ENCODE measurements around the gene EGFR. TPM values are rescaled to one million over a fixed set of nuclear protein-coding genes. Genes with fewer than 3 reads are reported as not detected.

Gene EGFR
- total RNA-seq, 1 experiment from 2014 or later, result 58.2 TPM

- no peak for DNase-seq (ENCODE audit: low read depth)
These were observed 18.3 kb downstream of the EGFR start for GRCh38 chr7:55036950-55037736.

- no peak for DNase-seq (ENCODE audit: low read depth)
These were observed 25.0 kb downstream of the EGFR start for GRCh38 chr7:55043691-55044370.

- no peak for DNase-seq (ENCODE audit: low read depth)
These were observed 25.5 kb downstream of the EGFR start for GRCh38 chr7:55044371-55044717.

- DNase-seq (ENCODE audit: low read depth), result no peak
These were observed 26.0 kb downstream of the EGFR start for GRCh38 chr7:55044791-55045190.

- no peak for DNase-seq (ENCODE audit: low read depth)
These were observed 27.9 kb downstream of the EGFR start for GRCh38 chr7:55046582-55047342.

- DNase-seq (ENCODE audit: low read depth), result no peak
These were observed 29.5 kb downstream of the EGFR start for GRCh38 chr7:55048221-55048859.

GRCh38 chr7:55050281-55050680, 31.5 kb downstream of the EGFR start:
- no peak for DNase-seq (ENCODE audit: low read depth)

GRCh38 chr7:55052081-55052480, 33.3 kb downstream of the EGFR start:
- peak; percentile 87 for DNase-seq (ENCODE audit: low read depth)

GRCh38 chr7:55052741-55053427, 34.1 kb downstream of the EGFR start:
- peak; percentile 39 for DNase-seq (ENCODE audit: low read depth)

GRCh38 chr7:55053651-55054571, 35.1 kb downstream of the EGFR start:
- no peak for DNase-seq (ENCODE audit: low read depth)

GRCh38 chr7:55054758-55055157, 35.9 kb downstream of the EGFR start:
- DNase-seq (ENCODE audit: low read depth), result no peak

- DNase-seq (ENCODE audit: low read depth), result peak; percentile 68
These were observed 36.7 kb downstream of the EGFR start for GRCh38 chr7:55055479-55055878.

- DNase-seq (ENCODE audit: low read depth), result no peak
These were observed 37.3 kb downstream of the EGFR start for GRCh38 chr7:55056068-55056467.

GRCh38 chr7:55056577-55057480, 38.0 kb downstream of the EGFR start:
- no peak for DNase-seq (ENCODE audit: low read depth)

GRCh38 chr7:55058314-55058713, 39.5 kb downstream of the EGFR start:
- DNase-seq (ENCODE audit: low read depth), result no peak

GRCh38 chr7:55059021-55059420, 40.2 kb downstream of the EGFR start:
- DNase-seq (ENCODE audit: low read depth), result no peak

GRCh38 chr7:55060085-55060484, 41.3 kb downstream of the EGFR start:
- DNase-seq (ENCODE audit: low read depth), result no peak

- DNase-seq (ENCODE audit: low read depth), result no peak
These were observed 41.8 kb downstream of the EGFR start for GRCh38 chr7:55060636-55061022.

GRCh38 chr7:55061726-55062499, 43.1 kb downstream of the EGFR start:
- DNase-seq (ENCODE audit: low read depth), result no peak
